Kidney epithelial cell (primary cell): ENCODE results near the gene GFRA3. TPM values are rescaled to one million over a fixed set of nuclear protein-coding genes. Genes with fewer than 3 reads are reported as not detected.

Experiments
- DNase-seq: peaks from one replicate; pipeline ENCODE4 v3.0.0-alpha.2; 2010; ENCODE audit warnings: low read depth
- H3K27me3 ChIP-seq: 2 replicates; pipeline ENCODE4 v1.6.0; 2011; ENCODE audit warnings: low read length; ENCODE audit not compliant: control insufficient read depth, insufficient read depth
- H3K36me3 ChIP-seq: 2 replicates; pipeline ENCODE4 v1.5.1; 2011; ENCODE audit warnings: low read length; ENCODE audit not compliant: control insufficient read depth, insufficient read depth
- H3K4me3 ChIP-seq: 2 replicates; pipeline ENCODE4 v1.5.1; 2011; ENCODE audit warnings: low read depth, mild to moderate bottlenecking, control low read depth, low read length
- CTCF ChIP-seq: IDR thresholded peaks from 2 replicates; pipeline ENCODE4 v1.5.1; 2011; ENCODE audit warnings: mild to moderate bottlenecking, moderate library complexity, low read length, control low read depth, inconsistent platforms; ENCODE audit not compliant: insufficient read depth, poor library complexity, severe bottlenecking
- total RNA-seq: library from RNA; depleted of rRNA; stranded (reverse); fragments of >200 nt; gene quantifications from 2 replicates; pipeline ENCODE4 v1.2.3, GENCODE V29; 2015

GFRA3 gene
- total RNA-seq, 1 donor from 2014 or later: 0.08 TPM

DNA sequence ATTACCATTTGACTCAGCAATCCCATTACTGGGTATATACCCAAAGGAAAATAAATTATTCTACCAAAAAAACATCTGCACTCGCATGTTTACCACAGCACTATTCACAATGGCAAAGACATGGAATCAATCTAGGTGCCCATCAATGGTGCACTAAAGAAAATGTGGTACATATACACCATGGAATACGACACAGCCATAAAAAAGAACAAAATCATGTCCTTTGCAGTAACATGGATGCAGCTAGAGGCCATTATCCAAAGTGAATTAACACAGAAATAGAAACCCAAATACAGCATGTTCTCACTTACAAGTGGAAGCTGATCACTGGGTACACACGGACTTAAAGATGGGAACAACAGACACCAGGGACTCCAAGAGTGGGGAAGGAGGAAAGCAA is 63.4 kb downstream of the GFRA3 start:
- DNase-seq: no peak
- TF ChIP-seq CTCF: no peak
- Histone ChIP-seq H3K4me3 (no peak overlapping the region), H3K27me3 (no peaks in the 10 kb centered on the region), H3K36me3 (no peaks in the 10 kb centered on the region)

Other genes starting within 250 kb of the GFRA3 start
- gene FAM13B, start 241.5 kb downstream of the GFRA3 start, total RNA-seq: 12.6 and 14.4 TPM in 2 replicates
- gene WNT8A, start 190.6 kb downstream of the GFRA3 start, total RNA-seq: not detected in 2 replicates
- gene NME5, start 135.2 kb downstream of the GFRA3 start, total RNA-seq: 4.6 and 7.9 TPM in 2 replicates
- 21.2 and 21.5 TPM in 2 replicates for gene BRD8, start 96.0 kb downstream of the GFRA3 start, total RNA-seq
- gene KIF20A, start 95.5 kb downstream of the GFRA3 start, total RNA-seq: 4.4 and 4.6 TPM in 2 replicates
- 23.8 and 27.0 TPM in 2 replicates for gene CDC23, start 61.3 kb downstream of the GFRA3 start, total RNA-seq
- 1.9 and 2.0 TPM in 2 replicates for gene CDC25C, start 57.2 kb upstream of the GFRA3 start, total RNA-seq
- gene FAM53C, start 63.6 kb upstream of the GFRA3 start, total RNA-seq: 26.3 and 36.8 TPM in 2 replicates
- gene KDM3B, start 78.1 kb upstream of the GFRA3 start, total RNA-seq: 44.3 and 45.1 TPM in 2 replicates
- gene REEP2, start 164.4 kb upstream of the GFRA3 start, total RNA-seq: 34.7 and 40.2 TPM in 2 replicates
- 2.0 and 4.1 TPM in 2 replicates for gene EGR1, start 190.9 kb upstream of the GFRA3 start, total RNA-seq